Mammary epithelial cell (primary cell): Measurements from ENCODE around the gene TTLL9.

ENCODE experiments used
- CTCF ChIP-seq, 2 donors: IDR thresholded peaks in 1 of 2; conservative IDR thresholded peaks in 1 of 2; 2 replicates each; pipeline ENCODE4 v1.5.1; 2011 to 2012; ENCODE audit warnings: inconsistent platforms in 2 of 2, low read length in 2 of 2, mild to moderate bottlenecking in 2 of 2, control low read depth in 1 of 2, low read depth in 1 of 2; ENCODE audit not compliant: insufficient read depth in 1 of 2; ENCODE audit errors: extremely low read depth in 1 of 2
- EZH2 ChIP-seq: IDR thresholded peaks from 2 replicates; pipeline ENCODE4 v1.6.1; 2012; ENCODE audit warnings: low read length, inconsistent platforms, borderline replicate concordance

GRCh38 chr20:31851240-31851955 is 19.0 kb upstream of the TTLL9 start:
- TF ChIP-seq CTCF (conservative IDR thresholded peaks at IDR 0.05 in 1 of 2, IDR thresholded peaks at IDR 0.05 in 1 of 2; ENCODE audit: extremely low read depth in 1 of 2, insufficient read depth in 1 of 2, low read depth in 1 of 2, low read length in 2 of 2) (no peak), EZH2 (no peak)
